ENCODE measurements around the gene D2HGDH. TPM values are rescaled to one million over a fixed set of nuclear protein-coding genes. Genes with fewer than 3 reads are reported as not detected.
"Not testable (repeated sequence)": the region's sequence is repeated elsewhere in the genome, so short reads cannot be mapped to it uniquely, and the experiment has no call there.

The D2HGDH gene
- total and polyA plus RNA-seq, 4 donors = 12.4 to 42.8 (median 19.3) TPM

GRCh38 chr2:241733391-241734207 is 831 bp upstream of the D2HGDH start:
- Histone ChIP-seq H3K9me3 (ENCODE audit: control insufficient read depth, insufficient read depth, low read length) (no peaks in the 10 kb centered on the region), H3K4me1 (ENCODE audit: control insufficient read depth, insufficient read depth, low read length) (peaks cover 14% of the 10 kb centered on the region), H3K27ac (ENCODE audit: low read depth, low read length) (peak overlapping the region; percentile 47), H3K4me3 (ENCODE audit: low read depth, low read length) (peak overlapping the region; percentile 40), H3K27me3 (ENCODE audit: control insufficient read depth, insufficient read depth, low read length) (no peaks in the 10 kb centered on the region), H3K36me3 (ENCODE audit: control insufficient read depth, insufficient read depth, low read length) (peaks cover 15% of the 10 kb centered on the region)
- 83% methylated on average over 13 of the region's 23 CpGs for WGBS (ENCODE audit: insufficient coverage)
- no peak for DNase-seq (ENCODE audit: low read depth in 4 of 6, low spot score in 6 of 6)

GRCh38 chr2:241734208-241734466 is 293 bp upstream of the D2HGDH start:
- Histone ChIP-seq H3K9me3 (ENCODE audit: control insufficient read depth, insufficient read depth, low read length) (no peaks in the 10 kb centered on the region), H3K4me3 (ENCODE audit: low read depth, low read length) (peak overlapping the region; percentile 40), H3K36me3 (ENCODE audit: control insufficient read depth, insufficient read depth, low read length) (peaks cover 16% of the 10 kb centered on the region), H3K4me1 (ENCODE audit: control insufficient read depth, insufficient read depth, low read length) (peaks cover 14% of the 10 kb centered on the region), H3K27me3 (ENCODE audit: control insufficient read depth, insufficient read depth, low read length) (no peaks in the 10 kb centered on the region), H3K27ac (ENCODE audit: low read depth, low read length) (peak overlapping the region; percentile 47)
- WGBS (ENCODE audit: insufficient coverage) = 2% methylated on average over 25 of the region's 25 CpGs
- no peak for DNase-seq (ENCODE audit: low read depth in 4 of 6, low spot score in 6 of 6)

DNA sequence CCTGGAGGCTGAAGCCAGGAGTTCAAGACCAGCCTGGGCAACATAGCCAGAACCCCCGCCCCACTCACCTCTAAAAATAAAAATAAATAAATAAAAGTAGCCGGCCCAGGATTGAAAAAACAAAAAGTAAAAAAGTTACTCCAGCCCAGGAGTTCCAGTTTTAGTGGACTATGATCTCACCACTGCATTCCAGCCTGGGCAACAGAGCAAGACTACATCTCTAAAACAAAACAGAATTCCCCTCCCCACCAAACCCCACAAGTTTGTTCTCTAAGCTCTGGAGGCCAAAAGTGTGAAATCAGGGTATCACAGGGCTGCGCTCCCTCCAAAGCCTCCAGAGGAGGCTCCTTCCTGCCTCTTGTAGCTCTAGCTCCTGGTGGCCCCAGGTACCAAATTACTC is 1.7 kb downstream of the D2HGDH start:
- no peak overlapping the region for H3K4me3 ChIP-seq (ENCODE audit: low read depth, low read length)
- H3K27ac ChIP-seq (ENCODE audit: low read depth, low read length) = no peak overlapping the region
- no peaks in the 10 kb centered on the region for H3K9me3 ChIP-seq (ENCODE audit: control insufficient read depth, insufficient read depth, low read length)
- peaks cover 24% of the 10 kb centered on the region for H3K36me3 ChIP-seq (ENCODE audit: control insufficient read depth, insufficient read depth, low read length)
- no peak for DNase-seq (ENCODE audit: low read depth in 4 of 6, low spot score in 6 of 6)
- 100% methylated on average over 1 of the region's 3 CpGs for WGBS (ENCODE audit: insufficient coverage)
- peaks cover 14% of the 10 kb centered on the region for H3K4me1 ChIP-seq (ENCODE audit: control insufficient read depth, insufficient read depth, low read length)
- H3K27me3 ChIP-seq (ENCODE audit: control insufficient read depth, insufficient read depth, low read length) = no peaks in the 10 kb centered on the region

DNA sequence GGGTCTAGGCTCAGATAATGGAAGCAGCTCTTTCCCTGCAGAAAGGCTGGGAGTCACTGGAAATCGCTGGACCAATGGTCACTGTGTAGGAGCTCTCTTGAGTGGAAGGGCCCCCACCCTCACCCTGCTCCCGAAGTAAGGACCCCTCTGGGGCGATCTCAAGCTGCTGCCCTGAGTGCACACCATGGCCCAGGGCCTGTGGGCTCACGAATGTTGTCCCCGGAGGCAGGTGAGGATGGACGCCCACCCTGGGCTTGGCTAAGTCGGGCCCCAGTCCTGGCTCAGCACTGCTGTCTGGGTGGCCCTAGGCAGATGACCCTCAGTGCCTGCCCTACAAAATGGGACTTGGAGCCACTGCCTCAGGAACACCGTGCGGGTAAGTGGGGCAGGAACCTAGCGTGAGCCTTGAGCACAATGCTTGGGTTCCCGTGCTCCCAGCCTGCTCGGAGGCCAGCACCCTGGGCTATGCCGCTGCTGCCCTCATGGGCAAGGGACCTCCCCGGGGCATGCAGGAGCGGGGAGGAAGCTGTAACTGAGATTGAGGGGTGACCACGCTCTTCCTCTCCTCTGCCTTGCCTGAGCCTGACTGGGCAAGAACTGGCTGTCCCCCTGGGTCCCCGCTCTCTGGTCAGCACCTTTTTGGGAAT is 3.7 kb downstream of the D2HGDH start:
- DNase-seq (ENCODE audit: low read depth in 4 of 6, low spot score in 6 of 6) = no peak
- 94% methylated on average over 16 of the region's 17 CpGs for WGBS (ENCODE audit: insufficient coverage)

GRCh38 chr2:241739177-241739576 is 4.7 kb downstream of the D2HGDH start:
- Histone ChIP-seq H3K36me3 (ENCODE audit: control insufficient read depth, insufficient read depth, low read length) (peaks cover 47% of the 10 kb centered on the region), H3K27me3 (ENCODE audit: control insufficient read depth, insufficient read depth, low read length) (no peaks in the 10 kb centered on the region), H3K4me1 (ENCODE audit: control insufficient read depth, insufficient read depth, low read length) (peaks cover 9% of the 10 kb centered on the region), H3K27ac (ENCODE audit: low read depth, low read length) (no peak overlapping the region), H3K4me3 (ENCODE audit: low read depth, low read length) (no peak overlapping the region), H3K9me3 (ENCODE audit: control insufficient read depth, insufficient read depth, low read length) (no peaks in the 10 kb centered on the region)
- WGBS (ENCODE audit: insufficient coverage) = 90% methylated on average over 15 of the region's 15 CpGs
- DNase-seq (ENCODE audit: low read depth in 4 of 6, low spot score in 6 of 6) = no peak

More for the DNA sequence above, 3.7 kb downstream of the D2HGDH start:
- no peak overlapping the region for H3K4me3 ChIP-seq (ENCODE audit: low read depth, low read length)
- H3K36me3 ChIP-seq (ENCODE audit: control insufficient read depth, insufficient read depth, low read length) = peaks cover 37% of the 10 kb centered on the region
- no peaks in the 10 kb centered on the region for H3K9me3 ChIP-seq (ENCODE audit: control insufficient read depth, insufficient read depth, low read length)
- no peak overlapping the region for H3K27ac ChIP-seq (ENCODE audit: low read depth, low read length)
- peaks cover 14% of the 10 kb centered on the region for H3K4me1 ChIP-seq (ENCODE audit: control insufficient read depth, insufficient read depth, low read length)
- no peaks in the 10 kb centered on the region for H3K27me3 ChIP-seq (ENCODE audit: control insufficient read depth, insufficient read depth, low read length)

GRCh38 chr2:241739651-241740050 is 5.2 kb downstream of the D2HGDH start:
- H3K9me3 ChIP-seq (ENCODE audit: control insufficient read depth, insufficient read depth, low read length) = no peaks in the 10 kb centered on the region
- DNase-seq (ENCODE audit: low read depth in 4 of 6, low spot score in 6 of 6) = no peak
- no peak overlapping the region for H3K4me3 ChIP-seq (ENCODE audit: low read depth, low read length)
- no peaks in the 10 kb centered on the region for H3K27me3 ChIP-seq (ENCODE audit: control insufficient read depth, insufficient read depth, low read length)
- H3K36me3 ChIP-seq (ENCODE audit: control insufficient read depth, insufficient read depth, low read length) = peaks cover 52% of the 10 kb centered on the region
- peaks cover 9% of the 10 kb centered on the region for H3K4me1 ChIP-seq (ENCODE audit: control insufficient read depth, insufficient read depth, low read length)
- no peak overlapping the region for H3K27ac ChIP-seq (ENCODE audit: low read depth, low read length)
- 93% methylated on average over 9 of the region's 12 CpGs for WGBS (ENCODE audit: insufficient coverage)

DNA sequence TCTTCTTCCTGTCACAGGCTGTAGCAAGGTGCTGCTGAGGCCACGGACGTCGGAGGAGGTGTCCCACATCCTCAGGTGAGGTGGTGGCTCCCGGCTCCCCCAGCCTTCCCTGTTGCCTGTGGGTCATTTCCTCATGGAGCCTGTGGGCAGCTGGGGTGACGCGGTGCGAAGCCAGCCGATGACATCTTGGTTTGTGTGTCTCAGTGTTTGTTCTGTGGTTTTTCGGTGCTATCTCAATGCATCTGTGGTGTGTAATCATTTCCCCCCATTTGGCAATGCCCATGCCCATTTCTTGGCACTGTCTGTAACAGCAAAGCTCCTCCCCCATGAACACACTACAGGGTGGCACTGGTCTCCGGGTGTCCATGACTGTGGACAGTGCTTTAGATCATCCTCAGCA is 6.6 kb downstream of the D2HGDH start:
- peaks cover 64% of the 10 kb centered on the region for H3K36me3 ChIP-seq (ENCODE audit: control insufficient read depth, insufficient read depth, low read length)
- H3K4me3 ChIP-seq (ENCODE audit: low read depth, low read length) = no peak overlapping the region
- WGBS (ENCODE audit: insufficient coverage) = 95% methylated on average over 8 of the region's 10 CpGs
- H3K27ac ChIP-seq (ENCODE audit: low read depth, low read length) = no peak overlapping the region
- no peaks in the 10 kb centered on the region for H3K9me3 ChIP-seq (ENCODE audit: control insufficient read depth, insufficient read depth, low read length)
- DNase-seq (ENCODE audit: low read depth in 4 of 6, low spot score in 6 of 6) = no peak
- peaks cover 3% of the 10 kb centered on the region for H3K4me1 ChIP-seq (ENCODE audit: control insufficient read depth, insufficient read depth, low read length)
- no peaks in the 10 kb centered on the region for H3K27me3 ChIP-seq (ENCODE audit: control insufficient read depth, insufficient read depth, low read length)

- peaks cover 3% of the 10 kb centered on the region for H3K4me1 ChIP-seq (ENCODE audit: control insufficient read depth, insufficient read depth, low read length)
- no peaks in the 10 kb centered on the region for H3K27me3 ChIP-seq (ENCODE audit: control insufficient read depth, insufficient read depth, low read length)
- 93% methylated on average over 27 of the region's 28 CpGs for WGBS (ENCODE audit: insufficient coverage)
- DNase-seq (ENCODE audit: low read depth in 4 of 6, low spot score in 6 of 6) = no peak
- no peaks in the 10 kb centered on the region for H3K9me3 ChIP-seq (ENCODE audit: control insufficient read depth, insufficient read depth, low read length)
- peaks cover 64% of the 10 kb centered on the region for H3K36me3 ChIP-seq (ENCODE audit: control insufficient read depth, insufficient read depth, low read length)
- no peak overlapping the region for H3K4me3 ChIP-seq (ENCODE audit: low read depth, low read length)
- H3K27ac ChIP-seq (ENCODE audit: low read depth, low read length) = no peak overlapping the region
These were observed 8.0 kb downstream of the D2HGDH start for GRCh38 chr2:241742320-241742939.

DNA sequence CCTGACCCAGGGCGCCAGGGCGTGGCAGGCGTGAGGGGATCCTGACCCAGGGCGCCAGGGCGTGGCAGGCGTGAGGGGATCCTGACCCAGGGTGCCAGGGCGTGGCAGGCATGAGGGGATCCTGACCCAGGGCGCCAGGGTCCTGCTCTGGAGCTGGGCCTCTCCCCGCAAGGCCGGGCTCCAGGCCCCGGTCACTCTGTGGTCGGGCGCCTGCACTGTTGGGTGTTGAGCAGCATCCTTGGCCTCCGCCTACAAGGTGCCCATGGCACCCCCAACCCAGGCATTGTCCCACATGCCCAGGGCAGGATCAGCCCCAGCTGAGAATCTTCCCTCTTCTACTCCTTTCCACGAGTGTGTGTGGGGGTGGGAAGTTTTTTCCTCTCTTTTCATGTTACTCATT is 8.6 kb downstream of the D2HGDH start:
- H3K4me3 ChIP-seq (ENCODE audit: low read depth, low read length); H3K27ac ChIP-seq (ENCODE audit: low read depth, low read length); H3K9me3 ChIP-seq (ENCODE audit: control insufficient read depth, insufficient read depth, low read length); H3K4me1 ChIP-seq (ENCODE audit: control insufficient read depth, insufficient read depth, low read length); DNase-seq (ENCODE audit: low read depth in 4 of 6, low spot score in 6 of 6); H3K27me3 ChIP-seq (ENCODE audit: control insufficient read depth, insufficient read depth, low read length): not testable (repeated sequence)
- peaks cover 68% of the 10 kb centered on the region for H3K36me3 ChIP-seq (ENCODE audit: control insufficient read depth, insufficient read depth, low read length)
- 92% methylated on average over 10 of the region's 15 CpGs for WGBS (ENCODE audit: insufficient coverage)
